Brain microvascular endothelial cell (primary cell): Measurements from ENCODE around the gene CNKSR3.

Experiments
- DNase-seq: peaks from one replicate; pipeline ENCODE4 v3.0.0-alpha.2; 2020
- H3K27ac ChIP-seq: fragments of 250-450 bp; sonication (Bioruptor Pico); 2 replicates; pipeline ENCODE4 v1.5.1; 2020; ENCODE audit warnings: mild to moderate bottlenecking, moderate library complexity
- H3K27me3 ChIP-seq: fragments of 250-450 bp; sonication (Bioruptor Pico); replicated peaks from 2 replicates; pipeline ENCODE4 v1.5.1; 2020; ENCODE audit warnings: mild to moderate bottlenecking
- H3K36me3 ChIP-seq: fragments of 250-450 bp; sonication (Bioruptor Pico); replicated peaks from 2 replicates; pipeline ENCODE4 v1.5.1; 2020; ENCODE audit warnings: mild to moderate bottlenecking
- H3K4me3 ChIP-seq: 2 replicates; pipeline ENCODE4 v1.5.1; 2011; ENCODE audit warnings: low read depth, mild to moderate bottlenecking, control low read depth, low read length, moderate library complexity
- in situ Hi-C: cut with HindIII; loops from 2 replicates; pipeline ENCODE4 v1.10.0; 2017; ENCODE audit warnings: low sequenced_read_pairs, low pct_ligation_motif_present
- TF ChIP-seq, protein P1 (sequence below): IDR thresholded peaks from 2 replicates; pipeline ENCODE4 v1.5.1; 2011; ENCODE audit warnings: low read depth, mild to moderate bottlenecking, moderate library complexity, low read length, control low read depth, inconsistent platforms; ENCODE audit errors: missing control alignments

CNKSR3 gene

DNA sequence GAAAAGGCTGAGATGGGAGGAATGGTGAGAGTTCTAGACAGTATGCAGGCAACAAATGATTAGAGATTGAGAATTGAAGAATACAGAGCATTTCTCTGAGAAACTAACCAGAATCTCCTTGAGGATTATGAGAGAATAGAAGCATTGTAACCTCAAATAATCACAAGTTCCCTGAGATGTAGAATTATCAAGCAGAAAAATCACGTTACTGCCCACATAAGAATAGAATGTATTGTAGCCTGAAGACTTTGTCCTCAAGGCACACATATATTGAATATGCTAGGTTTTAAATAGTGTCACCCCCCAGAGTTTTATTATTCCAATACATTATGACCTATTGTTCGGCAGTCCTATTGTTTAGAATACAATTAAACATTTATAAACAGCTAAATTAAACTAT is 57.2 kb downstream of the CNKSR3 start:
- TF ChIP-seq, protein P1, sequence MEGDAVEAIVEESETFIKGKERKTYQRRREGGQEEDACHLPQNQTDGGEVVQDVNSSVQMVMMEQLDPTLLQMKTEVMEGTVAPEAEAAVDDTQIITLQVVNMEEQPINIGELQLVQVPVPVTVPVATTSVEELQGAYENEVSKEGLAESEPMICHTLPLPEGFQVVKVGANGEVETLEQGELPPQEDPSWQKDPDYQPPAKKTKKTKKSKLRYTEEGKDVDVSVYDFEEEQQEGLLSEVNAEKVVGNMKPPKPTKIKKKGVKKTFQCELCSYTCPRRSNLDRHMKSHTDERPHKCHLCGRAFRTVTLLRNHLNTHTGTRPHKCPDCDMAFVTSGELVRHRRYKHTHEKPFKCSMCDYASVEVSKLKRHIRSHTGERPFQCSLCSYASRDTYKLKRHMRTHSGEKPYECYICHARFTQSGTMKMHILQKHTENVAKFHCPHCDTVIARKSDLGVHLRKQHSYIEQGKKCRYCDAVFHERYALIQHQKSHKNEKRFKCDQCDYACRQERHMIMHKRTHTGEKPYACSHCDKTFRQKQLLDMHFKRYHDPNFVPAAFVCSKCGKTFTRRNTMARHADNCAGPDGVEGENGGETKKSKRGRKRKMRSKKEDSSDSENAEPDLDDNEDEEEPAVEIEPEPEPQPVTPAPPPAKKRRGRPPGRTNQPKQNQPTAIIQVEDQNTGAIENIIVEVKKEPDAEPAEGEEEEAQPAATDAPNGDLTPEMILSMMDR: no peak
- H3K27me3 ChIP-seq: no peaks in the 10 kb centered on the region
- no peak overlapping the region for H3K4me3 ChIP-seq
- no peak for DNase-seq
- in situ Hi-C loops: no loop called here
- H3K27ac ChIP-seq: no peak overlapping the region
- no peaks in the 10 kb centered on the region for H3K36me3 ChIP-seq

DNA sequence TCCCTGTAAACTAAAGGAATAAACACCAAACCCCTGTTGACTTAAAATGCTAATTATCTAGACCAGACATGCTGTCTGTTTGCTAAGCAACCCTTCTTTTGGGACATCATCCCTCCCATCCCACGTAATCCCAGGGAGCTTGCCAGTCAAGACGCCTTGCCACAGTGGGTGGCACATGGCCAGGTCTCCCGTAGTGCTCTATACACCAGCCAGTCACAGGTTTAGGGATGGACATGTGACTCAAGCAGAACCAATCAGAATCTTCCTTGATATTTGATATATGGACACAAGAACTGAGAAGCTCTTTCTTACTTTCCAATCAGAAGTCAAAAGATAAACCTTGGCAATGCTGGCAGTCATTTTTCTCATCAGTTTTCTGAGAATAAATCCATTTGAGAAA is 60.0 kb downstream of the CNKSR3 start:
- no peaks in the 10 kb centered on the region for H3K27me3 ChIP-seq
- no peak overlapping the region for H3K4me3 ChIP-seq
- H3K36me3 ChIP-seq: no peaks in the 10 kb centered on the region
- DNase-seq: no peak
- in situ Hi-C loops: no loop called here
- no peak overlapping the region for H3K27ac ChIP-seq
- TF ChIP-seq, protein P1: no peak

DNA sequence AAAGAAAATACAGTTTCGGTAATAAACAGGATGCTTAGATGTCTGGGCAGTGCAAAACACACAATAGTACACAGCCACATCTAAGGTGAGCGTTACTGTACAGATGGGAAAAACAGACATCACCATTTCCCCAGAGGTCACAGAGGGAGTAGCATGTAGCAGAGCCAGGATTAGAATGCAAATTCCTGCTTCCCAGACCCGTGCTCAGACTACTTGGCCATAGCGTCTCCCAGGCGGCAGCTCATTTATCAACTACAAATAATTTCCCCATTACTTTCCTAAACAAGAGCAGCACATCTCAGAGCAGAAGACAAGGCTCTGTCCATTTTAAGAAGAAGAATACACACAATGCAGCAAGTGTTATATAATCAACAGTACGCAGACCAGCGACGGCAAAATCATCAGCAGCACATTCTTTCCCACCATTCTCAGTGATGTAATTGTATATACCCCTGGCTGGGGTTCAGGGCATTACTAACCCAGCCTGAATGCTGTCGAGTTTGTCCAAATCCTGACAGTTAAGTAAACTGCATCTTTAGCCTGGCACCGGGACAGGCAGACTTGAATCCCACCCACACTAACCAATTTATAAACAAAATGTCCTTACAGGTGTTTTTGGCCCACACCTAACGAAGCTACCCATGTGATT is 61.9 kb downstream of the CNKSR3 start:
- in situ Hi-C loops: no loop called here
- Histone ChIP-seq H3K4me3 (no peak overlapping the region), H3K27me3 (no peaks in the 10 kb centered on the region), H3K36me3 (no peaks in the 10 kb centered on the region), H3K27ac (peak overlapping the region; percentile 69)
- DNase-seq: peak; percentile 86
- TF ChIP-seq, protein P1: peak; percentile 46

DNA sequence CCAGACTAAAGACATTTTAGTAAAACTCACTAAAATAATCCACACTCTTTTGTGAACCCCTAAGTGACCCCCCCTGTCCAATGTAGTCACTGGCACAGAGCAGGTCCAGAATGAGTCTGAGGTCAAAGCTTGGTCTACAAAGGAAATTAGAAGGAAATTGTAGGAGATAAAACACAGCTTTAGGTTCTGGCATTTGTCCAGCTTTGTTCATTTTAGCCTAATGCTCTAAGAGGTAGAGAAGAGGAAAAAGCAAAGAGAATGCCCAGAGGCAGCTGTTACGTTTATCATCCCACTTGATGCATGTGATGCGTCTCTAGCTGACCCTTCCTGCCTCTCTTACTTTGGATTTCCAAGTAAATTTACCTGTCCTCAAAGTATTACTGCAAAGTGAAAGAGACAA is 62.5 kb downstream of the CNKSR3 start:
- TF ChIP-seq, protein P1: no peak
- no peak overlapping the region for H3K4me3 ChIP-seq
- peak overlapping the region; percentile 69 for H3K27ac ChIP-seq
- no peaks in the 10 kb centered on the region for H3K27me3 ChIP-seq
- peak; percentile 45 for DNase-seq
- in situ Hi-C loops: no loop called here
- H3K36me3 ChIP-seq: no peaks in the 10 kb centered on the region

DNA sequence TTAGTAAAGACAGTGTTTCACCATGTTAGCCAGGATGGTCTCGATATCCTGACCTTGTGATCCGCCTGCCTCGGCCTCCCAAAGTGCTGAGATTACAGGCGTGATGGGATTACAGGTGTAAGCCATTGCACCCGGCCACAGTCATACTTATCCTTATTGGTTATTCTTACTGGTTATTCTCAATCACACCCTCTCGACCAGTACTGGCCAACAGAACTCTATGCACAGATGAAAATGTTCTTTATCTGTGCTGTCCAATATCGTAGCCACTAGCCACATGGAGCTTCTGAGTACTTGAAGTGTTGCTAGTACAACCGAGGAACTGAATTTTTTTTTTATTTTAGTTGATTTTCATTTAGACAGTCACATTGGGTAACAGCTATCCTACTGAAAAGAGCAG is 63.5 kb downstream of the CNKSR3 start:
- in situ Hi-C loops: no loop called here
- Histone ChIP-seq H3K27ac (no peak overlapping the region), H3K4me3 (no peak overlapping the region), H3K27me3 (no peaks in the 10 kb centered on the region), H3K36me3 (no peaks in the 10 kb centered on the region)
- no peak for DNase-seq
- TF ChIP-seq, protein P1: no peak

DNA sequence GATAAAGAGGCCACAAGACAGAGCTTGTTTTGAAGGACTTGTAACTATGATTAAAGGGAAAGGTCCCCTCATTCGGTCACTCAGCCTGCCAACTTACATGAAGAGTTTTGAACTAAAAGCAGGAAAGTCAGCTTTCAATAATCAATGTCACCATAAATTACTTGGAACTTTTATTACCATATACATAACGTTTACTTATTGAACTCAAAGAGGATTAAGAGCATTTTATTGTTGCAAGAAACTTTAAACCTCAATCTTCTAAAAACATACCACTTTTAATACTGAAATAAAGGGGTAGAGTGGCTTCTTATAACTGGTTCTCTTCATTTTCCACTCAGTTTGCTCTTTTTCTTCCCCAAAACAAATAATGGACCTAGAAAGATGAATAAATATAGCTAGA is 65.1 kb downstream of the CNKSR3 start:
- in situ Hi-C loops: no loop called here
- DNase-seq: no peak
- TF ChIP-seq, protein P1: no peak
- Histone ChIP-seq H3K36me3 (no peaks in the 10 kb centered on the region), H3K27ac (no peak overlapping the region), H3K27me3 (no peaks in the 10 kb centered on the region), H3K4me3 (no peak overlapping the region)
